Measurements from ENCODE around the gene ATP2B1.
A peak's percentile ranks its signal among the peaks of the same experiment; 100 is the strongest.

ATP2B1 gene

GRCh38 chr12:89552376-89552775, 156.3 kb downstream of the ATP2B1 start:
- no peak for TF ChIP-seq CTCF (conservative IDR thresholded peaks at IDR 0.05)
- no peak overlapping the region for H3K27ac ChIP-seq

- TF ChIP-seq CTCF (conservative IDR thresholded peaks at IDR 0.05) = no peak
Observed at GRCh38 chr12:89551747-89552146, 156.9 kb downstream of the ATP2B1 start.

GRCh38 chr12:89547101-89547500, 161.5 kb downstream of the ATP2B1 start:
- no peak for TF ChIP-seq CTCF (conservative IDR thresholded peaks at IDR 0.05)
- no peak overlapping the region for H3K27ac ChIP-seq

More at GRCh38 chr12:89551747-89552146, 156.9 kb downstream of the ATP2B1 start:
- no peak overlapping the region; the same call in 1 of the 2 replicates for H3K27ac ChIP-seq

- no peak for TF ChIP-seq CTCF (conservative IDR thresholded peaks at IDR 0.05)
- peak overlapping the region; percentile 66 for H3K27ac ChIP-seq
Observed at GRCh38 chr12:89546151-89546550, 162.5 kb downstream of the ATP2B1 start.

GRCh38 chr12:89544681-89545184, 163.9 kb downstream of the ATP2B1 start:
- H3K27ac ChIP-seq = peak overlapping the region; percentile 66
- TF ChIP-seq CTCF (conservative IDR thresholded peaks at IDR 0.05) = no peak

GRCh38 chr12:89544022-89544421, 164.6 kb downstream of the ATP2B1 start:
- H3K27ac ChIP-seq = peak overlapping the region; percentile 66
- no peak for TF ChIP-seq CTCF (conservative IDR thresholded peaks at IDR 0.05)

- H3K27ac ChIP-seq = no peak overlapping the region; the same call in 1 of the 2 replicates
- TF ChIP-seq CTCF (conservative IDR thresholded peaks at IDR 0.05) = peak; percentile 95
Observed at GRCh38 chr12:89542912-89543592, 165.6 kb downstream of the ATP2B1 start.
